HG02642 (cell line): Measurements from ENCODE around the gene IFT81.
"Not testable (repeated sequence)": the region's sequence is repeated elsewhere in the genome, so short reads cannot be mapped to it uniquely, and the experiment has no call there.

Experiments
- ATAC-seq: cut with Tn5 transposase; IDR thresholded peaks from one replicate; pipeline ENCODE4 v1.9.1; 2021; ENCODE audit warnings: mild to moderate bottlenecking; ENCODE audit not compliant: unreplicated experiment, poor library complexity

Gene IFT81

GRCh38 chr12:110124269-110124995 is at the start of gene IFT81:
IFT81 (plus strand) TSS chr12:110124357; CDS start chr12:110127381, 3,024 bp downstream.
- peak; percentile 91 for ATAC-seq

GRCh38 chr12:110075880-110076279 is 48.3 kb upstream of the IFT81 start:
- ATAC-seq = no peak

GRCh38 chr12:110077800-110078199 is 46.4 kb upstream of the IFT81 start:
- ATAC-seq = no peak

- peak; percentile 82 for ATAC-seq
Measured at GRCh38 chr12:110079477-110080400, 44.4 kb upstream of the IFT81 start.

- no peak for ATAC-seq
Measured at GRCh38 chr12:110080410-110080809, 43.7 kb upstream of the IFT81 start.

GRCh38 chr12:110084314-110085015 is 39.7 kb upstream of the IFT81 start:
- ATAC-seq = no peak

- not testable (repeated sequence) for ATAC-seq
Measured at GRCh38 chr12:110088216-110088615, 35.9 kb upstream of the IFT81 start.

GRCh38 chr12:110088936-110089335 is 35.2 kb upstream of the IFT81 start:
- ATAC-seq = no peak

- ATAC-seq = no peak
Measured at GRCh38 chr12:110090266-110091135, 33.7 kb upstream of the IFT81 start.

- no peak for ATAC-seq
Measured at GRCh38 chr12:110091136-110091711, 32.9 kb upstream of the IFT81 start.

- no peak for ATAC-seq
Measured at GRCh38 chr12:110093631-110094311, 30.4 kb upstream of the IFT81 start.

GRCh38 chr12:110100315-110100970 is 23.7 kb upstream of the IFT81 start:
- peak; percentile 80 for ATAC-seq

GRCh38 chr12:110102255-110102654 is 21.9 kb upstream of the IFT81 start:
- ATAC-seq = no peak

- no peak for ATAC-seq
Measured at GRCh38 chr12:110104188-110105094, 19.7 kb upstream of the IFT81 start.

GRCh38 chr12:110105159-110105558 is 19.0 kb upstream of the IFT81 start:
- ATAC-seq = no peak

GRCh38 chr12:110105986-110106385 is 18.2 kb upstream of the IFT81 start:
- no peak for ATAC-seq
